ENCODE results near the gene LRRC8C.

The LRRC8C gene

GRCh38 chr1:89698624-89699023 is 65.7 kb downstream of the LRRC8C start:
- Histone ChIP-seq H2BK5ac (ENCODE audit: low read length) (no peak overlapping the region), H3K18ac (ENCODE audit: low read length) (no peak overlapping the region), H3K27me3 (ENCODE audit: insufficient read depth, low read length, poor library complexity) (no peaks in the 10 kb centered on the region), H4K5ac (ENCODE audit: low read length) (no peak overlapping the region), H3K4me3 (ENCODE audit: low read length) (no peak overlapping the region), H3K4ac (ENCODE audit: low read depth, low read length) (no peak overlapping the region), H2AK5ac (ENCODE audit: low read length) (no peak overlapping the region), H3K9ac (ENCODE audit: low read length) (no peak overlapping the region), H3K79me2 (ENCODE audit: control insufficient read depth, insufficient read depth, low read length) (no peaks in the 10 kb centered on the region), H3K36me3 (ENCODE audit: control insufficient read depth, insufficient read depth, low read length) (no peaks in the 10 kb centered on the region), H2BK120ac (ENCODE audit: low read depth, low read length) (no peak overlapping the region), H3K27ac (ENCODE audit: low read depth, low read length) (no peak overlapping the region), H3K4me2 (ENCODE audit: low read length) (no peak overlapping the region), H4K8ac (ENCODE audit: low read depth, low read length) (no peak overlapping the region), H3K4me1 (ENCODE audit: control insufficient read depth, low read depth, low read length) (no peaks in the 10 kb centered on the region), H2BK15ac (replicated peaks; ENCODE audit: low read depth) (no peak overlapping the region), H3K23ac (ENCODE audit: low read length) (no peak overlapping the region), H3K79me1 (ENCODE audit: low read length) (no peaks in the 10 kb centered on the region), H3K56ac (ENCODE audit: low read length) (no peak overlapping the region)
- no CpG with 5 or more reads among the region's 1 CpG for WGBS (ENCODE audit: extremely low coverage, insufficient coverage, low lambda C conversion rate)
- DNase-seq, result no peak

DNA sequence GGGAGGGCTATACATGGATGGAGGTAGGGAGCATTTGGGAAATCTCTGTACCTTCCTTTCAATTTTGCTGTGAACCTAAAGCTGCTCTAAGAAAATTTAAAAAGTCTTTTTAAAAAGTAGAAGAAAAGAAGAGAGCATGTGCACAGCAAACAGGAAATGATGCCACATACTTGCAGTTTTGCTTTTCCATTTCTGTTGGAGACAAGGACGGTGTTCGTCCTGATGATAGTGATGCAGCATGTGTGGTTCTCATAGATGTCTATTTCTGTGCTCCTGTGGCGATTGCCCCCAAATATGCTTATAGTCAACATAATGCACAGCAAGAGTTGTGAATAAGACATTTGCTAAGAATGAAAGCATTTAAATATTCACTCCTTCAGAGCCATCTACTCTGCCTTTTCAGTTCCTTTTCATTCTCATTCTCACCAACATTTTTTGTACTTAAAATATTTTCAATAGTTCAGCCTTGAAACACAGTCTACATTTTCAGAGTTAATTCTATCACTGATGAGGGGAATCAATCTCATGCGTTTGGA is 66.6 kb downstream of the LRRC8C start:
- Histone ChIP-seq H3K4me3 (ENCODE audit: low read length) (no peak overlapping the region), H3K18ac (ENCODE audit: low read length) (no peak overlapping the region), H3K23ac (ENCODE audit: low read length) (no peak overlapping the region), H3K4me1 (ENCODE audit: control insufficient read depth, low read depth, low read length) (no peaks in the 10 kb centered on the region), H2BK5ac (ENCODE audit: low read length) (no peak overlapping the region), H3K4ac (ENCODE audit: low read depth, low read length) (no peak overlapping the region), H3K79me1 (ENCODE audit: low read length) (no peaks in the 10 kb centered on the region), H4K5ac (ENCODE audit: low read length) (no peak overlapping the region), H4K8ac (ENCODE audit: low read depth, low read length) (no peak overlapping the region), H3K36me3 (ENCODE audit: control insufficient read depth, insufficient read depth, low read length) (no peaks in the 10 kb centered on the region), H3K27ac (ENCODE audit: low read depth, low read length) (no peak overlapping the region), H2AK5ac (ENCODE audit: low read length) (no peak overlapping the region), H3K79me2 (ENCODE audit: control insufficient read depth, insufficient read depth, low read length) (no peaks in the 10 kb centered on the region), H3K9ac (ENCODE audit: low read length) (no peak overlapping the region), H3K56ac (ENCODE audit: low read length) (no peak overlapping the region), H2BK120ac (ENCODE audit: low read depth, low read length) (no peak overlapping the region), H3K27me3 (ENCODE audit: insufficient read depth, low read length, poor library complexity) (no peaks in the 10 kb centered on the region), H2BK15ac (replicated peaks; ENCODE audit: low read depth) (no peak overlapping the region), H3K4me2 (ENCODE audit: low read length) (no peak overlapping the region)
- no CpG with 5 or more reads among the region's 4 CpGs for WGBS (ENCODE audit: extremely low coverage, insufficient coverage, low lambda C conversion rate)
- no peak for DNase-seq

- no peak overlapping the region for H3K23ac ChIP-seq (ENCODE audit: low read length)
- DNase-seq, result no peak
- H3K9ac ChIP-seq (ENCODE audit: low read length), result no peak overlapping the region
- no peak overlapping the region for H4K8ac ChIP-seq (ENCODE audit: low read depth, low read length)
- H2AK5ac ChIP-seq (ENCODE audit: low read length), result no peak overlapping the region
- H2BK5ac ChIP-seq (ENCODE audit: low read length), result no peak overlapping the region
- no peaks in the 10 kb centered on the region for H3K36me3 ChIP-seq (ENCODE audit: control insufficient read depth, insufficient read depth, low read length)
- no peak overlapping the region for H3K4me3 ChIP-seq (ENCODE audit: low read length)
- no peaks in the 10 kb centered on the region for H3K79me1 ChIP-seq (ENCODE audit: low read length)
- WGBS (ENCODE audit: extremely low coverage, insufficient coverage, low lambda C conversion rate), result no CpG with 5 or more reads among the region's 4 CpGs
- H3K27ac ChIP-seq (ENCODE audit: low read depth, low read length), result no peak overlapping the region
- no peaks in the 10 kb centered on the region for H3K27me3 ChIP-seq (ENCODE audit: insufficient read depth, low read length, poor library complexity)
- no peak overlapping the region for H3K56ac ChIP-seq (ENCODE audit: low read length)
- H2BK15ac ChIP-seq (replicated peaks; ENCODE audit: low read depth), result no peak overlapping the region
- H4K5ac ChIP-seq (ENCODE audit: low read length), result no peak overlapping the region
- no peak overlapping the region for H3K4me2 ChIP-seq (ENCODE audit: low read length)
- H2BK120ac ChIP-seq (ENCODE audit: low read depth, low read length), result no peak overlapping the region
- H3K79me2 ChIP-seq (ENCODE audit: control insufficient read depth, insufficient read depth, low read length), result no peaks in the 10 kb centered on the region
- H3K4me1 ChIP-seq (ENCODE audit: control insufficient read depth, low read depth, low read length), result no peaks in the 10 kb centered on the region
- no peak overlapping the region for H3K18ac ChIP-seq (ENCODE audit: low read length)
- no peak overlapping the region for H3K4ac ChIP-seq (ENCODE audit: low read depth, low read length)
These were observed 68.9 kb downstream of the LRRC8C start for GRCh38 chr1:89701746-89702241.

DNA sequence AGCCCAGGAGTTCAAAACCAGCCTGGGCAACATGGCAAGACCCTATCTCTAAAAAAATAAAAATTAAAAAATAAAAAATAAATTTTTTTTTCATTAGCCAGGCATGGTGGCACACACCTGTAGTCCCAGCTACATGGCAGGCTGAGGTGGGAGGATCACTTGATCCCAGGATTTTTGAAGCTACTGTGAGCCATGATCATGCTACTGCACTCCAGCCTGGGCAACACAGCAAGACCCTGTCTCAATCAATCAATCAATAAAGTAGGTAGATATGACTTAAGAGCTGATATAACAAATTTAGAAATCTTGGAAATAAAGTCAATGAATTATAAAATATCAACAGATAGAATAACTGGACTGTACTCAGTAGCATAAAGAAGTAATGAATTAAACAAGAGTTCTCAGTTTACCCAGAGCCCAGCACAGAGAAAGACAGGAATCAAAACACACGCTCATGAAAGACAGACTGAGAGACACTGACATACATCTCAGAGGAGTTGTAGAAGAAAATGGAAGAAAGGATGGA is 69.7 kb downstream of the LRRC8C start:
- H2BK120ac ChIP-seq (ENCODE audit: low read depth, low read length), result no peak overlapping the region
- H3K4ac ChIP-seq (ENCODE audit: low read depth, low read length), result no peak overlapping the region
- H3K4me1 ChIP-seq (ENCODE audit: control insufficient read depth, low read depth, low read length), result no peaks in the 10 kb centered on the region
- no peak overlapping the region for H2BK15ac ChIP-seq (replicated peaks; ENCODE audit: low read depth)
- no peak overlapping the region for H2BK5ac ChIP-seq (ENCODE audit: low read length)
- no peaks in the 10 kb centered on the region for H3K79me1 ChIP-seq (ENCODE audit: low read length)
- no peak overlapping the region for H3K9ac ChIP-seq (ENCODE audit: low read length)
- H2AK5ac ChIP-seq (ENCODE audit: low read length), result no peak overlapping the region
- H4K5ac ChIP-seq (ENCODE audit: low read length), result no peak overlapping the region
- no peaks in the 10 kb centered on the region for H3K36me3 ChIP-seq (ENCODE audit: control insufficient read depth, insufficient read depth, low read length)
- no peak overlapping the region for H3K23ac ChIP-seq (ENCODE audit: low read length)
- no peak overlapping the region for H3K4me2 ChIP-seq (ENCODE audit: low read length)
- no CpG with 5 or more reads among the region's 1 CpG for WGBS (ENCODE audit: extremely low coverage, insufficient coverage, low lambda C conversion rate)
- no peaks in the 10 kb centered on the region for H3K27me3 ChIP-seq (ENCODE audit: insufficient read depth, low read length, poor library complexity)
- no peak overlapping the region for H3K4me3 ChIP-seq (ENCODE audit: low read length)
- no peak overlapping the region for H3K18ac ChIP-seq (ENCODE audit: low read length)
- no peaks in the 10 kb centered on the region for H3K79me2 ChIP-seq (ENCODE audit: control insufficient read depth, insufficient read depth, low read length)
- DNase-seq, result no peak
- H4K8ac ChIP-seq (ENCODE audit: low read depth, low read length), result no peak overlapping the region
- no peak overlapping the region for H3K27ac ChIP-seq (ENCODE audit: low read depth, low read length)
- H3K56ac ChIP-seq (ENCODE audit: low read length), result no peak overlapping the region

GRCh38 chr1:89703469-89703868 is 70.5 kb downstream of the LRRC8C start:
- DNase-seq, result no peak
- H2BK120ac ChIP-seq (ENCODE audit: low read depth, low read length), result no peak overlapping the region
- H3K4me2 ChIP-seq (ENCODE audit: low read length), result no peak overlapping the region
- no peak overlapping the region for H3K4ac ChIP-seq (ENCODE audit: low read depth, low read length)
- no peaks in the 10 kb centered on the region for H3K36me3 ChIP-seq (ENCODE audit: control insufficient read depth, insufficient read depth, low read length)
- no peaks in the 10 kb centered on the region for H3K4me1 ChIP-seq (ENCODE audit: control insufficient read depth, low read depth, low read length)
- no peak overlapping the region for H2BK15ac ChIP-seq (replicated peaks; ENCODE audit: low read depth)
- no peak overlapping the region for H4K5ac ChIP-seq (ENCODE audit: low read length)
- no peaks in the 10 kb centered on the region for H3K79me1 ChIP-seq (ENCODE audit: low read length)
- no peak overlapping the region for H3K27ac ChIP-seq (ENCODE audit: low read depth, low read length)
- no peak overlapping the region for H3K18ac ChIP-seq (ENCODE audit: low read length)
- H3K9ac ChIP-seq (ENCODE audit: low read length), result no peak overlapping the region
- H3K79me2 ChIP-seq (ENCODE audit: control insufficient read depth, insufficient read depth, low read length), result no peaks in the 10 kb centered on the region
- WGBS (ENCODE audit: extremely low coverage, insufficient coverage, low lambda C conversion rate), result no CpG with 5 or more reads among the region's 1 CpG
- H3K56ac ChIP-seq (ENCODE audit: low read length), result no peak overlapping the region
- no peak overlapping the region for H3K23ac ChIP-seq (ENCODE audit: low read length)
- no peak overlapping the region for H3K4me3 ChIP-seq (ENCODE audit: low read length)
- no peak overlapping the region for H2BK5ac ChIP-seq (ENCODE audit: low read length)
- no peak overlapping the region for H4K8ac ChIP-seq (ENCODE audit: low read depth, low read length)
- H2AK5ac ChIP-seq (ENCODE audit: low read length), result no peak overlapping the region
- no peaks in the 10 kb centered on the region for H3K27me3 ChIP-seq (ENCODE audit: insufficient read depth, low read length, poor library complexity)

DNA sequence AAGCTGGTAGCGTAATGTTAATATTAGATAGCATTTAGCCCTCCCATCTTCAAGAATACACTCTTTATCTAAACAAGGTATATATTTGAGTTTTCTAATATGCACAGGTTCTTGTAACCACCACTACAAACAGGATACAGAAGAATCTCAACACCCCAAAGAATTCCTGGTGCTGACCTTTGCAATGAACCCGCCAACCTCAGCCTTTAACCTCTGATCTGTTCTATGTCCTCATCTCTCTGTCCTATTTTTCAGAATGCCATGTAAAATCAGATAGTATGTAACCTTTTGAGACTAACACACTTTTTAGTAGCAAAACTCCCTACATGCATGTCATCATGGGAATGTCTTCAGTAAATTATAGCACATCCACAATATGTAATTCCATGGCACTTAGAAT is 71.1 kb downstream of the LRRC8C start:
- Histone ChIP-seq H2BK120ac (ENCODE audit: low read depth, low read length) (no peak overlapping the region), H3K27me3 (ENCODE audit: insufficient read depth, low read length, poor library complexity) (no peaks in the 10 kb centered on the region), H3K4ac (ENCODE audit: low read depth, low read length) (no peak overlapping the region), H3K18ac (ENCODE audit: low read length) (no peak overlapping the region), H3K79me1 (ENCODE audit: low read length) (no peaks in the 10 kb centered on the region), H3K4me2 (ENCODE audit: low read length) (no peak overlapping the region), H2AK5ac (ENCODE audit: low read length) (no peak overlapping the region), H2BK15ac (replicated peaks; ENCODE audit: low read depth) (no peak overlapping the region), H3K56ac (ENCODE audit: low read length) (no peak overlapping the region), H3K36me3 (ENCODE audit: control insufficient read depth, insufficient read depth, low read length) (no peaks in the 10 kb centered on the region), H4K5ac (ENCODE audit: low read length) (no peak overlapping the region), H3K9ac (ENCODE audit: low read length) (no peak overlapping the region), H3K79me2 (ENCODE audit: control insufficient read depth, insufficient read depth, low read length) (no peaks in the 10 kb centered on the region), H3K23ac (ENCODE audit: low read length) (no peak overlapping the region), H3K4me1 (ENCODE audit: control insufficient read depth, low read depth, low read length) (no peaks in the 10 kb centered on the region), H3K27ac (ENCODE audit: low read depth, low read length) (no peak overlapping the region), H4K8ac (ENCODE audit: low read depth, low read length) (no peak overlapping the region), H2BK5ac (ENCODE audit: low read length) (no peak overlapping the region), H3K4me3 (ENCODE audit: low read length) (no peak overlapping the region)
- DNase-seq, result no peak
- WGBS (ENCODE audit: extremely low coverage, insufficient coverage, low lambda C conversion rate), result no CpG with 5 or more reads among the region's 2 CpGs
